Activated effector memory CD4-positive, alpha-beta T cell treated with anti-CD3 and anti-CD28 coated beads, Interleukin-2, amount 50 U/mL, for 16 hours (primary cell): ENCODE data around the gene TRMT11.
A peak's percentile ranks its signal among the peaks of the same experiment; 100 is the strongest.
"Not testable (repeated sequence)": the region's sequence is repeated elsewhere in the genome, so short reads cannot be mapped to it uniquely, and the experiment has no call there.

Experiments used
- DNase-seq: peaks from one replicate; pipeline ENCODE4 v3.0.0-alpha.2; 2020

The TRMT11 gene

DNA sequence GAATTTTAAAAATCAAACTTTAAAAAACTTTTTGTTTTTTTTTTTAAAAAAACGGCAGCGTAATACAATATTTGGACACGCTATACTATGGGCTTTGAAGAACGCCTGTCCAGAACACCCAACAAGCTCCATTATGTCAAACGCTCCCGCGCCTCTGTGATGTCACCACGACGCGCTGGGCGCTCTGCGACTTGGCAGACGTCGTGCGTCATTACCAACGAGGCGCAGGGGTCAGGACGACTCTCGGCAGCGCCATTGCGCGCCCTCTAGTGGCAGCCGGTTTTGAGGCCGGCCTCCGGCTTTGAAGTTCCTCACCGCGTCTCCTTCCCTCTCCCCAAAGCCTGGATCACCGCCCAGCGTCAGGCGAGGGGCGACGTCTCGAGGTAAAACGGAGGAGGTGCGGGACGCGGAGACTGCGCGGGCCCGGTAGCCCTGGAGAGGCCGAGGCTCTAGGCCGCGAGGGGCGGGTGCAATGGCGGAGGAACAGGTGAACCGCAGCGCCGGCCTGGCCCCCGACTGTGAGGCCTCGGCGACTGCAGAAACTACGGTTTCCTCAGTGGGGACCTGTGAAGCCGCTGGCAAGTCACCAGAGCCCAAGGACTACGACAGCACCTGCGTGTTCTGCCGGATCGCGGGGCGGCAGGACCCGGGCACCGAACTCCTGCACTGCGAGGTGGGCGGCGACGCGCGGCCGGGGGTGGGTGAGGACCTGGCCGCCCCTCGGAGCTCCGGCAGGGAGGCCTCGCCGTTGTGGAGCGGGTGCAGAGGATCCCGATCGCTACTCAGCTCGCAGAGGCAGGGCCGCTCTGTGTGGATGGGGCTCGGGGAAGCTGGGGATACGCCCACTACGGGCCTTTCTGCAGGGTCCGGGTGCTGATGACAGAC lies 29.6 kb upstream of the TRMT11 start, which contains the start of gene HINT3:
HINT3 (plus strand) TSS at position 265 of the 885 bp plus-strand sequence; CDS start at position 473, 208 bp downstream.
- peak; percentile 99 for DNase-seq

DNA sequence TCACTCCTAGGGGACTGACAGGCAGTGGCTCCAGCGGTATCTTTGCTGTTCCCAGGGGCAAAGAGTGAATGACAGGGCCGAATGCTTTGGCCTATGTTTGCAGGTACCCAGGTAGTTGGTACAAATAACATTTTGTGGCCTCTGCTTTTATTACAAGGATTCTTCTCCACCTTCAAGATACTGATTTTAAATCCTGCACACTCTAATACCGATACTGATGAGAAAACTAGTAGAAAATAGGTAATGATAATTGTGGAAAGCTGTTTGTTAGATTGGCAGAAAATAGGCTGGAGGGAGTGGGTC lies 29.0 kb upstream of the TRMT11 start:
- DNase-seq = no peak

DNA sequence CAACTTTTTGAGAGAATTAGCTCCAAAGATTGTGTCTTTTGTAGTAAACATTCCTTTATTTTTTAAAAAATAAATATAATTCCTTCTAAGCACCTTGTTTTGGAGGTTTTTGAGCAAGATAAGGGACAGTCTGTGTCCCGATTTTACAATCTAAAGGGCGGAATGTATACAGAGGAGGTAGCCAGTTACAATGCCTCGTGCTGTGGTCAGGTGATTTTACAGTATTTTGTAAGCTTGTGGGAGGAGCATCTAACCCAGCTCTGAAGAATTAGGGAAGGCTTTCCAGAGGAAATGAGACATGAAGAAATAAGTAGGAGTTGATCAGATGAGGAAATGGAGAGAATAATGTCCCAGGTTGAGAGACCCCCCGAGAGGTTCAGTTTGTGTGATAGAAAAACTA lies 28.5 kb upstream of the TRMT11 start:
- no peak for DNase-seq

DNA sequence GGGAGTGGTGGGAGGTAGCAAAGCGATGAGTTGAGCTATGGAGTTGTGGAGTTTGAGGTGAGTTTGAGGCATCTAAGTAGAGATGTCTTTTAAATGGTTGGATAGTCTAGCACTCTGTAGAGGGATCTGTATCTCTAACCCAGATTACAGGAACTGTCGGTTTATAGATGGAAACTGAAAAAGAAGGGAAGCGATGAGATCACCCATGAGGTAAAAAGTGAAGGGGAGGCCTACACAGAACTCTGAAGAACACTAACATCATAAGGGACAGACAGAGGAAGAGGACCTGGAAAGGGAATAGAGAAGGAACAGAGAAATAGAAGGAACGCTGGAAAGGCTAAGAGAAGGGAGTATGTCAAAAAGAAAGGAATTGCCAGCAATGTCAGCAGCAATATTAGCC lies 27.3 kb upstream of the TRMT11 start:
- no peak for DNase-seq

DNA sequence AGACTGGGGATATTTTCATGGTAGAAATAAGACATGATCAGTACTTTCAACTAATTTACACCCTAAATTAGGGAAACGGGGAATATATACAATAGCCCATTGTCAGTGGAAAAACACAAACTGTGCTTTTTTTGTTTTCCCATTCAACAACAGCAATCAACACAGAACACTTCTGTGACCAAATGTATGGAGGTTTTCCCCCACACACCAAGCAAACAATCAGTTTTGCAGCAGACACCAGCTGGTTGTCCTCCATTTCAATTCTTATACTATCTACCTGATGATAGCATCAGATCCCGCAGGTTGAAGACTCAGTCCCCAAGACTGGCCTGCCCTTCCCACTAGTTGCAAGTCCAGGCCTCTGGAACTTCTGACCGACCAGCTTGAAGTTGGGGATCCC lies 25.2 kb upstream of the TRMT11 start:
- DNase-seq = no peak

DNA sequence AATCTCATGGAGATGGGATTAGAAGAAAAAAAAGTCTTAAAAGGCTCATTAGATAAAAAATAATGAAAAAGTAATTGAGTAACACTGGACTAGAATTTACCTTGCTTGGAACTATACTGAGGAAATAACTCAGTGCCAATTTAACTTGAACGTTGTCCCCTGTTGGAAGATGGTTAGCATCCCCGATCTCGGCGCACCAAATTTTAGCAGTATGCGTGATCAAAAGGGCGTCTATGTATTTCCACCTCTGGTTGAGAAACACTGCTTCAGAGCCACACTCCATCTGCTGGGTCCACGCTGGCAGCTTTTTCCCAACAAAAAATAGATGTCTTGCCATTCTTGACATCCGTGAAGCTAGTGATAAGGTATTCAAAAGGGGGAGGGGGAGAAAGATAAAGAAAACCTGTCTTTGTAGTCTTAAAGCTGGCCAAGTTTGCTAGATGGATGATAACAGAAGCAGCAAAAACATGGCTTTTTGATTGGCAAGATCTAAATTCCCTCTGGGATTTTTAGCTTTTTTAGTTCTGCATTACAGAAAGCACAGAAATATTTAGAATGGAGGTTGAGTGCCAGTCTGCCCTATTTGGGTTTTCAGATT lies 23.3 kb upstream of the TRMT11 start:
- DNase-seq = no peak

DNA sequence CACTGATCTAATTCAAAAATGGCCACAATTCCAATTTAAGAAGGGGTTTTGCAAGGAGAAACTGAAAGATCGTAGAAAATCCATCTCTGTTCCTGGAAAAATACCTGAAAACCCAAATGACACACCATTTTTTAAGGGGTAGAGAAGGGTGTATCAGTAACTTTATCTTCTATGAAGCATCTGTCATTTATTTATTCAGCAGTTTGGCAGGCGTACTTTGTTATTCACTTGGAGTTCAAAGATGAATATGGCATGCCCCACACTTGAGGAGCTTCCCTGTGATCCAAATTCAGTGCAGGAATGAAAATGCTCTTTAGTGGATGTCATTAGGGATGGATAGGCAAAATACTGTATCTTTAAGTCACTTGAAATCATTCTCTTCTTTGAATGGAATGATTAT lies 22.5 kb upstream of the TRMT11 start:
- DNase-seq = no peak

DNA sequence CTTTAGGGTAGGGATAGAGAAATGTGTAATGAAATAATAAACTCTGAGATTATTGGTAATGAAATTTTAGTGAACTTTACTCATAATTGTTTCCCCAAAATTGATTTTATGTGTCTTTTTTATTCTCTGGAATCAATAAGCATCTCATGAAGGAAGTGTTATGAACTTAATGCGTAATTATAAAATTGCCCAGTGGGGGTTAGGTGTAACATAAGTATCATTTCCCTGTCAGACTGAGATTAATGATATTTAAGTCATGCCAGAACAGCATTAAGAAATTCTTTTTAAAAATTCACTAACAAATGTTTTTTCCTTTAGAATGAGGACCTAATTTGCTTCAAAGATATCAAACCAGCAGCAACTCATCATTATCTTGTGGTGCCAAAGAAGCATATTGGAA lies 19.8 kb upstream of the TRMT11 start:
- DNase-seq = no peak

DNA sequence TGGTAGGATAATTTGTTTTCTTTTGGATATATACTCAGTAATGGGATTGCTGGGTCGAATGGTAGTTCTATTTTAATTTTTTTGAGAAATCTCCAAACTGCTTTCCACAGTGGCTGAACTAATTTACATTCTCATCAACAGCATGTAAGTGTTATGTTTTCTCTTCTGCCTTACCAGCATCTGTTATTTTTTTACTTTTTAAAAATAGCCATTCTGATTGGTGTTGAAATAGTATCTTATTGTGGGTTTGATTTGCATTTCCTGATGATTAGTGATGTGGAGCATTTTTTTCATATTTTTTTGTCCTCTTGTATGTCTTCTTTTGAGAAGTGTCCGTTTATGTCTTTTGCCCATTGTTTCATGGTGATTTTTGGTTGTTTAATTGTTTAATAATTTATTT lies 17.8 kb upstream of the TRMT11 start:
- no peak for DNase-seq

DNA sequence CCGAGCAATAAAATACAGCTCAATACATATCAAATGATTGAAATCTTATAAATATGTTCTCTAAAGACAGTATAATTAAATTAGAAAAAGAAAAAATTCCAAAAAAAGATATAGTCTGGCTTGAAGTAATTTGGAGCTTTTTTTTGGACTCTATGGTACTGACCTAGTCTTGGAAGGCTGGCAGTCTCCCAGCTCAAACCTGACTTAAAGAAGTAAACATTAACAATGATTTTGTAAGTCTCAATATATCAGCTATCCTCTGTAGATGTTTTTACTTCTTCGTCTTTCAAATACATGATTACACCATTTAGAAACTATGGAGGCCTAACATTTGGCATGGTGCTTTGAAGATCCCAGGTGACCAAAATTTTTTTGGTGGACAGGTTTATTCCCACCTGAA lies 15.6 kb upstream of the TRMT11 start:
- DNase-seq = no peak

DNA sequence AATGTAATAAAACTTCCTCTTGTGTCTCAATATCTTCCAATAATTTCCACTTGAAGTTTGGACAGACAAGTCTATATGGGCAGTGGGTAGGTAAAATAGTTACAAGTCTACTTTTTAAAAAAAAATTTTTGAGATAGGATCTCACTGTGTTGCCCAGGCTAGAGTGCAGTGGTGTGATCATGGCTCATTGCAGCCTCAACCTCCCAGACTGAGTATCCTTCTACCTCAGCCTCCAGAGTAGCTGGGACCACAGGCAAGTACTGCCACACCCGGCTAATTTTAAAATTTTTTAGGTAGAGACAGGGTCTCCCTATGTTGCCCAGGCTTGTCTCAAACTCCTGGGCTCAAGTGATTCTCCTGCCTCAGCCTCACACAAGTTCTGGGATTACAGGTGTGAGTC lies 13.9 kb upstream of the TRMT11 start:
- not testable (repeated sequence) for DNase-seq

DNA sequence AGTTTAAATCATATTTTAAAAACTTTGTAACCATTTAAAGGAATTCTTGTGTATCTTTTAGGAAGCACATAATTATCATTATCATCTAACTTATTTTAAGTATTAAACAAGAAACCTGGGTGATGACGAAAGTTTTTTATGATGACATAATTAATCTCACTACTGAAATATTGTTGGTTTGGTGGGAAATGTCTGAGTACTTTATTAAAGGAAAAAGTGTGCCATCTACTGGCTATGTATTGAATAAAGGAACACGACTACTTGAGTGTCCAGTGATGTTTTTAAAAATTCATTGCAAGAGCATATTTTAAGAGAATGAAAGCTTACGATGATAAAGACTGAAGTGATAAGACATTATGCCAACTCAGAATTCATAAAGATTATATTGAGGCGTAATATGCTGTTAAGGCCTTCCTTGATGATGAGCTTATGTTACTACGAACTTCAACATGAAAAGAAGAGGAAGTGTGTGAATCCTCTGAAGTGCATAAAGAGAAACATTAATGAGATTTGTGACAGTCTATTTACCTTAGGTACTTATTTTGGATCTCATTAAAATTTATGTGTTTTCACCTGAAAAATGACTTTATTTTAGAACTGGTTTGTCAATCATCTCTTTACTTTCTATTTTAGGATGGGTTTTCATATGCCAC lies 12.0 kb upstream of the TRMT11 start:
- DNase-seq = no peak

DNA sequence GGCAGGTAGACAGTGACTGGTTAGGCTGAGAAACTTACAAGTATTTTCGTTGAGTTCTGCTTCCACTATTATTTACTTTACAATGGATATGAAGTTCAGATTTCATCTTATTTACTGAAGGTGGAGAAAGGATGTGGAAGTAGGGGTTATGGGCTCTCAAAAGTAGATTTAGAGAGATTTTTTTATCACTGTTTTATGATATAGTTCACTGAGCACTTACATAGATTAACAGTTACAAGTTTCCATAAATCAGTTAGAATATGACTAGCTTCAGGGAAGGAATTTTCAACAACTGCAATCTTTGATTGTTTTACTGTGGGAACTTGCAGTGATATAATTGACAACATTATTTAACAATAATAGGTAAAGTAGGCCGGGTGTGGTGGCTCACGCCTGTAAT lies 7.2 kb upstream of the TRMT11 start:
- no peak for DNase-seq

DNA sequence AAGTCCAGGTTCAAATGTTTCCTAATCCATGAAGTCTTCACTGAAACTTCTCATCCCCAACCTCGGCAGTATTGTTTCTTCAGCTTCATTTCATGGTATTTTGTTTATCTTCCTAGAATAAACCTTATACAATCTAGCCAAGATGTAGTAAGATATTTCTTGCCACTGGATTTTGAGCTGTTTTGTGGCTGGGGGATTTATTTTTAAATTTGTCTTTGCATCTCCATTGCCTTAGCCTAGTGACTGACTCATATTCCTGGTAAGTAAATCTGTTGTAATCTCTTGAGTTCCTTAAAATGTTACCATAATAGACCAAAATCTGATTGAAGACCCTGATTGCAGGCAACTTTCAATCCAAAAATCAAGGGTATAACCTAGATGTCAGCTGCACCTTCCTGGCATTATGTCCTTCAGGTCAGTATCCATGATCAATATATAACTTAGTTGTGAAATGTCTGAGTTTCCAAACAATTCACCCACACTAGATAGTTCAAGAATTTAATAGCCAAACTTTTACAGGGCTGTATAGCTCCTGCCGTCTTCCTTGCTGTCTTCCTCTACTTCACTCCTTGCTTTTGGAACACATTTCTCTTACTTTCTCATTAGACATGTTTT lies 4.7 kb upstream of the TRMT11 start:
- no peak for DNase-seq

DNA sequence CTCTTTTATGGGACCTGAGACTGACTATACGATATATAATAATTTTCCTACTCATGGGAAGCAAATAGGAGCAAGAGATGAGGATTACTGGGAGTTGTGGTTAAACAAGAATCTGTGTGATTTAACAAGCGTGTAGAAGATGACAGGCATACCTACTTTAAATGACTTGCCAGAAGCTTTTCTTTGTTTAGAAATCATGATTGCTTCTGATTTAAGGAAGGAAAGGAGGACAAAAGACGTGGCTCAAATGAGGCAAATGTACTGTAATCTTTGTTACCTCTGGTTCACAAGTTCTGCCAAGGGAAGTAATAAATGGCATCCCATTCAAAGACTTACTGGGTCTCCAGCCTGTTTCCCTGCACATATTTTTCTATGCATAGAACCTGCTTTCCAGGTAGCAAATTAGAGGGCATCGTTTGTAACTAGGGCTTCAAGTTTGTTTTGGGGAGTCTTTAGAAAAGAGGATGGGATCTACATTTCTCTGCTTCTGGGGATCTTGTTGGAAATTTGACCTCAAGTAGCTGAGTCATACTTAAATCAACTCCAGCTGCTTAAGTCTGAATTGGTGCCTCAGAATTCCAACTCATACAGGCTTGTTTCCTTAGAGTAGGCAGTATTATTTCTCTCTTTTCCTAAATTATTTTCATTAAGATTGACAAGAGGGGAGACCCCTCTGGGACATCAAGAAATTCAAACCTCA lies 2.9 kb upstream of the TRMT11 start:
- no peak for DNase-seq

DNA sequence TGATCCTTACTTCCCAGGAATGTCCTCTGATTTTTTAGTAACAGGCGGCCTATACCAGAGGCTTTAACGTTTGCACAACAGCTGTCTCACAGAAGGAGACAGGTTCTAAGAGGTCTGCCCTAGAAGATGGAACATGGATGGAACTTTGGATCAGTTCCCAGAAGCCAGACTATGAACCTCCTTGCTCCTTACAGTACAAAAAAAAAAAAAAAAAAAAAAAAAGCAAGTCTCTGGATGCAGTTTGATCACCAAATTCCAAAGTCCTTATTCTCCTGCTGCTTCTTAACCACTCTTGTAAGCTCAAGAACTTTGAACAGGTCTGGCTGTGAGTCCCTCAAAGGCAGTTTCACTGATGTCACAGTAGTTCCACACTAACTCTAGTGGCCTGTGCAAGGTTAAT lies 2.0 kb upstream of the TRMT11 start:
- DNase-seq = no peak

DNA sequence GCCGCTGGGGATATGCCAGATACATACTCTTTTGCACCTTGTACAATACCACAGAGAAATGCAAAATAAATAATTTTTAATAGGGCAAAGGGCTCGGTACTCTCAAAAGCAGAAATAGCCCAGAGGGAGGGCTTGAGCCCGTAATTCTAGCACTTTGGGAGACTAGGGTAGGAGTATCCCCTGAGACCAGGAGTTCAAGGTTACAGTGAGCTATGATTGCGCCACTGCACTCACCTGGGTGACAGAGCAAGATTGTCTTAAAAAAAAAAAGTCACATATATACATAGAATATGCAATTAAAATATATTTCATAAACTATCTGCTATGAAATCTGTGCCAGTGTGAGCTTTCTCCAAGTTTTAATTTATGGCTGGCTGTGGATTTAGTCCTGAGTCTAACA lies 818 bp upstream of the TRMT11 start:
- DNase-seq = no peak

DNA sequence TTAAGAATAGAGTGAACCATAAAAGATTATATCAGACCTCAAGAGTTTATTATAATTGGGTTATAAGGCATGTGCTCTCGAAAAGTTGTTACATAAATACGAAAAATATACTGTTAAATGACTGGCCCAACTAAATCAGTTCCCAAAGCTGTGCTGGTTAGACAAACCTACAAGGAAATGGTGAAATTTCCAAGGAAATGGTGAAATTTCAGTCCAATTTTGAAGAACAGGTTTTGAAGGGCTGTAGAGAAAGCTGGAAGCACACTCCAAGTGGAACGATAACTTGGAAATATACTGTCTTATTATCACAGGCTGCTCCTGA lies 400 bp upstream of the TRMT11 start:
- no peak for DNase-seq

DNA sequence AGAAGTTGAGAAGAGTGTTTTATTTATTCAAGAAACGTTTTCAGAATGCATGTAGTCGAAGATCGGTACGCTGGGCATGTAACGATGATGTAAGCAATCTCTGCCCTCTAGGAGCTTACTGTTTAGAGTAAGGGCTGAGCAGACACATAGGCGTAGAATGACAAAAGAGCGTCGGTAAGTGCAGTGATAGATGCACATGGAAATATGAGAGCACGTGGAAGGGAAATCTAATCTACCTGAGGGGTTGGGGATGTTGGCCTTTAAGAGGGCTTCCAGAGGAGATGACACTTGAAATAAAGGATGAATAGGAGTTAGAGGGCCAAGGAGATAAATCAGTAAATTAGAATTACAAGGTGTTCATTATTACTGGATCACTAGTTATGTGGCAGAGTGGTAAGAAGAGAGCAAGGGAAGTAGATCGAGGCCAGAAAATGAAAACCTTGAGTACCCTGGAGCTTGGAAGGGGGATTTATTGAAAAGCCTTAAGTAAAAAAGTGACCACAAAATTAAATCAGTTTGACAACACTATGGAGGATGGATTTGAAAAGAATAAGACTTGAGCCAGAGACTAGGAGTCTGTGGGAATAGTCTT lies 782 bp downstream of the TRMT11 start:
- no peak for DNase-seq

DNA sequence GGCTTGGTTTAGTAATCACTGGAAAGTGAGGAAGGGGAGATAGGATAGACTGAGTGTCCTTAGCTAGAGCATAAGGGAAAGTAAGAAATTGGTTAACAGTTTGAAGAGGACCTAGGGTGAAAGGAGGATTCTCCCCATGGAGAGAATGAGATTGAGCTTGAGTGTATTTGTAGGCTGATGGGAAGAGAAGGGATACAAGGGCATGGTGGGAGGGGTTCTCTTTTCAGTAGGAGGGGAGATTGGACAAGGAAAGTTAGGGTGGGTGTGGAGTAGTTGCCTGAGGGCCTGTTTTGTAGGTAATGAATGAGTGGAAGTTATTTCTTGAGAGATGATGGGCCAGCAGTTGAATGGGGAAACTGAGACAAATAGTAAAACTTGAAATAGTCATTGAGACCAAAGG lies 1.9 kb downstream of the TRMT11 start:
- DNase-seq = no peak

DNA sequence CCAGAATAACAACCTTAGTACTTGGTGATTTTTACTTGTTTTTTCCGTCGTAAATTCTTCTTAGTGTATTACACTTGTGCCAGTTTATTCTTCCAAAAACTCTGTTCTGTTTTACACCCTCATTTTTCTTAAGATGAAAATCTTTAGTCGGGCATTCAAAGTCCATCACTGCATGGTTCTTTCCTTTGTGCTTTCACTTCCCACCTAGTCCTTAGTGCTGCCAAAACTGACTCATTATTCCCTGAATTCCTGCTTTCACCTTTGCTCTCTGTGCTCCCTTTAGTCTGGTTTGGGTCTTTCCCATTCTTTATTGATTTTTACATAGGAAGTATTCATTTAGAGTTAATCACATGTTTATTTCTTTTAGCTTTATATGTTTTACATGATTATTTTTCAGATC lies 3.3 kb downstream of the TRMT11 start:
- DNase-seq = no peak

DNA sequence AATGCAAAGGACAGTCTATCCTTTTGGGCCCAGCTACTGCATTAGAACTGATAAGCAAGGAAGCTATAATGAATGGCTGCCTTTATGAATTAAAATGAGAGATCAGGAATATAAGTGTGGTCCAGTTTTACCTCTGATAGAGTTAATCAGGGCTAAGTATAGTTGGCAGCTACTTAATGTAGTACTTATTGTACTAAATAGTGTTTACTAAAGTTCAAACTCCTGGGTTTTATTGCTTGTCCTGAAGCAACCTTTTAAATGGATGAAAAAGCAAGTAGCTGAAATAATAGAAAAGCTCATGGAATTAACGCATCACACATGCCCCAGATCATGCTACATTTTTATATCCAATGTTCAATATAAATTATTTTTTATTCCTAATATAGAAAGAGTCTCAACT lies 5.3 kb downstream of the TRMT11 start:
- no peak for DNase-seq
